WTC11 (cell line): ENCODE measurements around the gene ZNF557.

ENCODE experiments used
- CBFB ChIP-seq: sonication (generic); formaldehyde crosslinking; IDR thresholded peaks from 2 replicates; pipeline ENCODE4 v1.8.1; 2022; ENCODE audit warnings: mild to moderate bottlenecking, low read depth, missing genetic modification reagents
- FOXJ3 ChIP-seq: sonication (generic); formaldehyde crosslinking; IDR thresholded peaks from 2 replicates; pipeline ENCODE4 v1.9.0; 2021; ENCODE audit warnings: missing genetic modification reagents, mild to moderate bottlenecking, borderline replicate concordance
- GTF2I ChIP-seq: fragments of 250-450 bp; sonication (Bioruptor Pico); conservative IDR thresholded peaks from 2 replicates; pipeline ENCODE4 v1.4.0; 2021; ENCODE audit warnings: mild to moderate bottlenecking
- OVOL2 ChIP-seq: fragments of 250-450 bp; sonication (Bioruptor Pico); IDR thresholded peaks from 2 replicates; pipeline ENCODE4 v1.9.0; 2021; ENCODE audit warnings: mild to moderate bottlenecking, borderline replicate concordance
- SMAD3 ChIP-seq: sonication (generic); formaldehyde crosslinking; IDR thresholded peaks from 2 replicates; pipeline ENCODE4 v1.8.0; 2022; ENCODE audit warnings: missing genetic modification reagents, mild to moderate bottlenecking, borderline replicate concordance
- TEAD4 ChIP-seq: sonication (generic); formaldehyde crosslinking; IDR thresholded peaks from 2 replicates; pipeline ENCODE4 v1.8.0; 2022; ENCODE audit warnings: mild to moderate bottlenecking, missing genetic modification reagents
- ZNF121 ChIP-seq: sonication (generic); formaldehyde crosslinking; IDR thresholded peaks from 2 replicates; pipeline ENCODE4 v1.8.0; 2023; ENCODE audit warnings: missing genetic modification reagents
- ZNF219 ChIP-seq: sonication (generic); formaldehyde crosslinking; IDR thresholded peaks from 2 replicates; pipeline ENCODE4 v1.8.0; 2023; ENCODE audit warnings: missing genetic modification reagents, mild to moderate bottlenecking, borderline replicate concordance
- ZNF263 ChIP-seq: sonication (generic); formaldehyde crosslinking; IDR thresholded peaks from 2 replicates; pipeline ENCODE4 v1.8.1; 2022; ENCODE audit warnings: low read depth, mild to moderate bottlenecking, moderate library complexity, missing genetic modification reagents
- TF ChIP-seq, protein P1 (sequence below): fragments of 200-600 bp; IDR thresholded peaks from 2 replicates; pipeline ENCODE4 v1.8.0; 2022; ENCODE audit warnings: antibody characterized with exemption
- TF ChIP-seq, protein P2 (sequence below): sonication (generic); formaldehyde crosslinking; IDR thresholded peaks from 2 replicates; pipeline ENCODE4 v1.8.0; 2022; ENCODE audit warnings: missing genetic modification reagents
- TF ChIP-seq, protein P3 (sequence below): sonication (generic); formaldehyde crosslinking; IDR thresholded peaks from 2 replicates; pipeline ENCODE4 v1.8.0; 2022; ENCODE audit warnings: mild to moderate bottlenecking, missing genetic modification reagents
- TF ChIP-seq, protein P4 (sequence below): sonication (generic); formaldehyde crosslinking; IDR thresholded peaks from 2 replicates; pipeline ENCODE4 v1.8.0; 2022; ENCODE audit warnings: mild to moderate bottlenecking, missing genetic modification reagents

DNA sequence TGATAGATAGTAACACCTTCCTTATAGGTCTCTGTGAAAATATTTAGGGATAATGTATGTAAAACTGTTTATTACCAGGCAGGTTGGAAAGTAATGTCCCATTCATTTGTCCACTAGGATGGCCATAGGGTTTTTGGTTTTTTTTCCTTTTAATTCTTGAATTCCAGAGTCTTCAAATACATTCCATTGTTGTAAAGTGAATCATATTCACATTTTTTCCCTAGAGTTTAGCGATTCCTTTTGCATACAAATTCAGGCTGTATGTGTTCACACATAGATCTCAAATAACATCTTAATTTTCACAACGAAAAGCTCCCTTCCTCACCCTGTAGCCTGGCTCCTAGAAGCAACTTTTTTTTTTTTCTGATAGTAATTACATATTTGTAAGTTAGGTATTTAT, 1.8 kb upstream of the ZNF557 start:
- TF ChIP-seq ZNF121 (no peak), ZNF219 (CRISPR knock-in tag) (no peak), GTF2I (CRISPR knock-in tag) (no peak), CBFB (no peak), OVOL2 (CRISPR knock-in tag) (no peak), TEAD4 (CRISPR knock-in tag) (no peak), SMAD3 (CRISPR knock-in tag) (no peak), FOXJ3 (CRISPR knock-in tag) (no peak), ZNF263 (CRISPR knock-in tag) (no peak)
- TF ChIP-seq, protein P1, sequence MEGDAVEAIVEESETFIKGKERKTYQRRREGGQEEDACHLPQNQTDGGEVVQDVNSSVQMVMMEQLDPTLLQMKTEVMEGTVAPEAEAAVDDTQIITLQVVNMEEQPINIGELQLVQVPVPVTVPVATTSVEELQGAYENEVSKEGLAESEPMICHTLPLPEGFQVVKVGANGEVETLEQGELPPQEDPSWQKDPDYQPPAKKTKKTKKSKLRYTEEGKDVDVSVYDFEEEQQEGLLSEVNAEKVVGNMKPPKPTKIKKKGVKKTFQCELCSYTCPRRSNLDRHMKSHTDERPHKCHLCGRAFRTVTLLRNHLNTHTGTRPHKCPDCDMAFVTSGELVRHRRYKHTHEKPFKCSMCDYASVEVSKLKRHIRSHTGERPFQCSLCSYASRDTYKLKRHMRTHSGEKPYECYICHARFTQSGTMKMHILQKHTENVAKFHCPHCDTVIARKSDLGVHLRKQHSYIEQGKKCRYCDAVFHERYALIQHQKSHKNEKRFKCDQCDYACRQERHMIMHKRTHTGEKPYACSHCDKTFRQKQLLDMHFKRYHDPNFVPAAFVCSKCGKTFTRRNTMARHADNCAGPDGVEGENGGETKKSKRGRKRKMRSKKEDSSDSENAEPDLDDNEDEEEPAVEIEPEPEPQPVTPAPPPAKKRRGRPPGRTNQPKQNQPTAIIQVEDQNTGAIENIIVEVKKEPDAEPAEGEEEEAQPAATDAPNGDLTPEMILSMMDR, result no peak
- TF ChIP-seq, protein P2, sequence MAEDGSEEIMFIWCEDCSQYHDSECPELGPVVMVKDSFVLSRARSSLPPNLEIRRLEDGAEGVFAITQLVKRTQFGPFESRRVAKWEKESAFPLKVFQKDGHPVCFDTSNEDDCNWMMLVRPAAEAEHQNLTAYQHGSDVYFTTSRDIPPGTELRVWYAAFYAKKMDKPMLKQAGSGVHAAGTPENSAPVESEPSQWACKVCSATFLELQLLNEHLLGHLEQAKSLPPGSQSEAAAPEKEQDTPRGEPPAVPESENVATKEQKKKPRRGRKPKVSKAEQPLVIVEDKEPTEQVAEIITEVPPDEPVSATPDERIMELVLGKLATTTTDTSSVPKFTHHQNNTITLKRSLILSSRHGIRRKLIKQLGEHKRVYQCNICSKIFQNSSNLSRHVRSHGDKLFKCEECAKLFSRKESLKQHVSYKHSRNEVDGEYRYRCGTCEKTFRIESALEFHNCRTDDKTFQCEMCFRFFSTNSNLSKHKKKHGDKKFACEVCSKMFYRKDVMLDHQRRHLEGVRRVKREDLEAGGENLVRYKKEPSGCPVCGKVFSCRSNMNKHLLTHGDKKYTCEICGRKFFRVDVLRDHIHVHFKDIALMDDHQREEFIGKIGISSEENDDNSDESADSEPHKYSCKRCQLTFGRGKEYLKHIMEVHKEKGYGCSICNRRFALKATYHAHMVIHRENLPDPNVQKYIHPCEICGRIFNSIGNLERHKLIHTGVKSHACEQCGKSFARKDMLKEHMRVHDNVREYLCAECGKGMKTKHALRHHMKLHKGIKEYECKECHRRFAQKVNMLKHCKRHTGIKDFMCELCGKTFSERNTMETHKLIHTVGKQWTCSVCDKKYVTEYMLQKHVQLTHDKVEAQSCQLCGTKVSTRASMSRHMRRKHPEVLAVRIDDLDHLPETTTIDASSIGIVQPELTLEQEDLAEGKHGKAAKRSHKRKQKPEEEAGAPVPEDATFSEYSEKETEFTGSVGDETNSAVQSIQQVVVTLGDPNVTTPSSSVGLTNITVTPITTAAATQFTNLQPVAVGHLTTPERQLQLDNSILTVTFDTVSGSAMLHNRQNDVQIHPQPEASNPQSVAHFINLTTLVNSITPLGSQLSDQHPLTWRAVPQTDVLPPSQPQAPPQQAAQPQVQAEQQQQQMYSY (CRISPR knock-in tag), result no peak
- TF ChIP-seq, protein P3, sequence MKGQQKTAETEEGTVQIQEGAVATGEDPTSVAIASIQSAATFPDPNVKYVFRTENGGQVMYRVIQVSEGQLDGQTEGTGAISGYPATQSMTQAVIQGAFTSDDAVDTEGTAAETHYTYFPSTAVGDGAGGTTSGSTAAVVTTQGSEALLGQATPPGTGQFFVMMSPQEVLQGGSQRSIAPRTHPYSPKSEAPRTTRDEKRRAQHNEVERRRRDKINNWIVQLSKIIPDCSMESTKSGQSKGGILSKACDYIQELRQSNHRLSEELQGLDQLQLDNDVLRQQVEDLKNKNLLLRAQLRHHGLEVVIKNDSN (CRISPR knock-in tag), result no peak
- TF ChIP-seq, protein P4, sequence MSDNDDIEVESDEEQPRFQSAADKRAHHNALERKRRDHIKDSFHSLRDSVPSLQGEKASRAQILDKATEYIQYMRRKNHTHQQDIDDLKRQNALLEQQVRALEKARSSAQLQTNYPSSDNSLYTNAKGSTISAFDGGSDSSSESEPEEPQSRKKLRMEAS (CRISPR knock-in tag), result no peak
